H9 (cell line): ENCODE measurements around the gene UNC50. TPM values are rescaled to one million over a fixed set of nuclear protein-coding genes. Genes with fewer than 3 reads are reported as not detected.

Experiments used
- DNase-seq: peaks from one replicate; pipeline ENCODE4 v3.0.0-alpha.2; 2017
- H2AFZ ChIP-seq: one replicate; pipeline ENCODE4 v1.6.1; 2013; ENCODE audit warnings: mild to moderate bottlenecking, low read length, control low read depth, moderate library complexity
- H2AK5ac ChIP-seq: 2 replicates; pipeline ENCODE4 v1.6.1; 2013; ENCODE audit warnings: low read length, control low read depth, mixed read lengths; ENCODE audit not compliant: insufficient read length
- H2BK120ac ChIP-seq: one replicate; pipeline ENCODE4 v1.6.1; 2013; ENCODE audit warnings: low read depth, mild to moderate bottlenecking, low read length, control low read depth, inconsistent platforms; ENCODE audit not compliant: poor library complexity, severe bottlenecking
- H2BK12ac ChIP-seq: 2 replicates; pipeline ENCODE4 v1.6.1; 2013; ENCODE audit warnings: low read length, control low read depth, mixed read lengths, low read depth; ENCODE audit not compliant: insufficient read length
- H2BK15ac ChIP-seq: 2 replicates; pipeline ENCODE4 v1.6.1; 2013; ENCODE audit warnings: low read depth, low read length, control low read depth
- H2BK20ac ChIP-seq: one replicate; pipeline ENCODE4 v1.6.1; 2013; ENCODE audit warnings: low read depth, mild to moderate bottlenecking, low read length, control low read depth, inconsistent platforms; ENCODE audit not compliant: poor library complexity, severe bottlenecking
- H2BK5ac ChIP-seq: 2 replicates; pipeline ENCODE4 v1.6.1; 2013; ENCODE audit warnings: low read length, control low read depth, mixed read lengths; ENCODE audit not compliant: insufficient read length
- H3K14ac ChIP-seq: 2 replicates; pipeline ENCODE4 v1.6.1; 2013; ENCODE audit warnings: low read length, control low read depth; ENCODE audit not compliant: insufficient read depth
- H3K18ac ChIP-seq: 2 replicates; pipeline ENCODE4 v1.6.1; 2013; ENCODE audit warnings: low read depth, mild to moderate bottlenecking, mixed read lengths, low read length, control low read depth; ENCODE audit not compliant: insufficient read length
- H3K23ac ChIP-seq: 2 replicates; pipeline ENCODE4 v1.6.1; 2013; ENCODE audit warnings: low read length, control low read depth, mixed read lengths, low read depth; ENCODE audit not compliant: insufficient read length
- H3K23me2 ChIP-seq: 2 replicates; pipeline ENCODE4 v1.6.1; 2013; ENCODE audit warnings: low read depth, mild to moderate bottlenecking, mixed read lengths, low read length, control low read depth; ENCODE audit not compliant: insufficient read length, poor library complexity, severe bottlenecking
- H3K27ac ChIP-seq: 2 replicates; pipeline ENCODE4 v1.5.1; 2013; ENCODE audit warnings: low read length, control low read depth, mixed read lengths, low read depth; ENCODE audit not compliant: insufficient read length
- H3K27me3 ChIP-seq: 2 replicates; pipeline ENCODE4 v1.6.1; 2013; ENCODE audit warnings: low read length, control low read depth, inconsistent platforms; ENCODE audit not compliant: insufficient read depth
- H3K4ac ChIP-seq: 2 replicates; pipeline ENCODE4 v1.6.1; 2013; ENCODE audit warnings: low read depth, mild to moderate bottlenecking, control low read depth, inconsistent platforms, low read length, moderate library complexity
- H3K4me1 ChIP-seq: 2 replicates; pipeline ENCODE4 v1.6.1; 2013; ENCODE audit warnings: low read length, control low read depth, inconsistent platforms; ENCODE audit not compliant: insufficient read depth
- H3K4me2 ChIP-seq: 2 replicates; pipeline ENCODE4 v1.6.1; 2013; ENCODE audit warnings: low read length, control low read depth, mixed read lengths; ENCODE audit not compliant: insufficient read length, insufficient read depth
- H3K56ac ChIP-seq: 2 replicates; pipeline ENCODE4 v1.6.1; 2013; ENCODE audit warnings: low read depth, mild to moderate bottlenecking, mixed read lengths, low read length, control low read depth; ENCODE audit not compliant: insufficient read length
- H3K79me1 ChIP-seq: 2 replicates; pipeline ENCODE4 v1.6.1; 2013; ENCODE audit warnings: low read depth, mild to moderate bottlenecking, moderate library complexity, low read length, control low read depth, inconsistent platforms; ENCODE audit not compliant: insufficient read depth, poor library complexity, severe bottlenecking
- H3K79me2 ChIP-seq: 2 replicates; pipeline ENCODE4 v1.6.1; 2013; ENCODE audit warnings: low read length, control low read depth, inconsistent platforms; ENCODE audit not compliant: insufficient read depth
- H3K9ac ChIP-seq: 2 replicates; pipeline ENCODE4 v1.6.1; 2013; ENCODE audit warnings: low read length, control low read depth, mixed read lengths; ENCODE audit not compliant: insufficient read length; ENCODE audit errors: extremely low read depth
- H3K9me3 ChIP-seq: one replicate; pipeline ENCODE4 v1.6.1; 2013; ENCODE audit warnings: low read depth, low read length, inconsistent platforms; ENCODE audit not compliant: control insufficient read depth
- H3T11ph ChIP-seq: one replicate; pipeline ENCODE4 v1.6.1; 2013; ENCODE audit warnings: mild to moderate bottlenecking, low read length, control low read depth, inconsistent platforms
- H4K20me1 ChIP-seq: one replicate; pipeline ENCODE4 v1.6.1; 2013; ENCODE audit not compliant: control insufficient read depth, insufficient read length, insufficient read depth
- H4K5ac ChIP-seq: 2 replicates; pipeline ENCODE4 v1.6.1; 2013; ENCODE audit warnings: low read depth, mild to moderate bottlenecking, mixed read lengths, low read length, control low read depth; ENCODE audit not compliant: insufficient read length
- H4K8ac ChIP-seq: replicated peaks from 2 replicates; pipeline ENCODE4 v1.6.1; 2013; ENCODE audit warnings: low read length, control low read depth, mixed read lengths, low read depth; ENCODE audit not compliant: insufficient read length
- H4K91ac ChIP-seq: 2 replicates; pipeline ENCODE4 v1.6.1; 2013; ENCODE audit warnings: low read depth, mild to moderate bottlenecking, moderate library complexity, mixed read lengths, low read length, control low read depth; ENCODE audit not compliant: insufficient read length
- H3K27ac Mint-ChIP-seq, 3 experiments: 2 replicates in 2 of 3; 3 replicates in 1 of 3; pipeline ENCODE4 v1.8.0; 2020 to 2021; ENCODE audit warnings: mixed read lengths in 3 of 3, mild to moderate bottlenecking in 1 of 3, moderate library complexity in 1 of 3
- H3K27me3 Mint-ChIP-seq: 2 replicates; pipeline ENCODE4 v1.8.0; 2021; ENCODE audit warnings: low read depth, mild to moderate bottlenecking, moderate library complexity, mixed read lengths
- H3K36me3 Mint-ChIP-seq, 3 experiments: 2 replicates in 2 of 3; 3 replicates in 1 of 3; pipeline ENCODE4 v1.8.0; 2020 to 2021; ENCODE audit warnings: low read depth in 3 of 3, mixed read lengths in 3 of 3; ENCODE audit not compliant: insufficient read depth in 1 of 3
- H3K4me1 Mint-ChIP-seq, 2 experiments: 2 replicates each; pipeline ENCODE4 v1.8.0; 2020; ENCODE audit warnings: mixed read lengths in 2 of 2
- H3K4me3 Mint-ChIP-seq, 2 experiments: 2 replicates in 1 of 2; 3 replicates in 1 of 2; pipeline ENCODE4 v1.8.0; 2020 to 2021; ENCODE audit warnings: mild to moderate bottlenecking in 2 of 2, mixed read lengths in 2 of 2, moderate library complexity in 1 of 2
- H3K9me3 Mint-ChIP-seq, 2 experiments: 2 replicates in 1 of 2; 3 replicates in 1 of 2; pipeline ENCODE4 v1.8.0; 2020; ENCODE audit warnings: mild to moderate bottlenecking in 2 of 2, mixed read lengths in 2 of 2, moderate library complexity in 1 of 2
- CTCF ChIP-seq: fragments of 200-600 bp; sonication (generic); conservative IDR thresholded peaks from 3 replicates; pipeline ENCODE4 v1.8.0; 2021; ENCODE audit warnings: antibody characterized with exemption, mild to moderate bottlenecking
- WGBS: extraction: QIAGEN DNeasy Blood & Tissue Kit; methylation state at CpG from one replicate; pipeline ENCODE4 v1.1.7; 2013; ENCODE audit warnings: missing lambda C conversion rate, low lambda C conversion rate, mixed read lengths; ENCODE audit not compliant: insufficient read length; ENCODE audit errors: extremely low coverage; 5-methylcytosine and 5-hydroxymethylcytosine counted together
- total RNA-seq: library from RNA; stranded (reverse); gene quantifications from 2 replicates; pipeline ENCODE4 v1.2.1, GENCODE V29; 2021

Gene UNC50
- total RNA-seq, 1 experiment from 2014 or later, result 35.4 TPM

GRCh38 chr2:98607104-98607503 lies 1.3 kb upstream of the UNC50 start:
- WGBS, result no CpG with 5 or more reads among the region's 6 CpGs
- no peak overlapping the region for H3K4ac ChIP-seq
- no peak overlapping the region for H2BK15ac ChIP-seq
- H3K56ac ChIP-seq, result no peak overlapping the region
- no peaks in the 10 kb centered on the region; the same call in 1 of the 2 replicates for H3K4me1 ChIP-seq
- H2BK5ac ChIP-seq, result no peak overlapping the region
- H3K79me1 ChIP-seq, result peaks cover 7% of the 10 kb centered on the region
- H3K14ac ChIP-seq, result no peak overlapping the region; the same call in 1 of the 2 replicates
- DNase-seq, result no peak
- H3K79me2 ChIP-seq, result peaks cover 15% of the 10 kb centered on the region; the same call in 1 of the 2 replicates
- Mint-ChIP-seq H3K27me3 (no peaks in the 10 kb centered on the region), H3K36me3 (peaks cover 4 to 40% (median 36%) of the 10 kb centered on the region in 3 experiments; a peak in 6 of 7 replicates), H3K27ac (no peak overlapping the region), H3K4me3 (peak overlapping the region; percentile 85 to 86), H3K4me1 (peaks cover 18 to 21% of the 10 kb centered on the region in 2 experiments), H3K9me3 (no peaks in the 10 kb centered on the region)
- H4K8ac ChIP-seq, result no peak overlapping the region
- TF ChIP-seq CTCF, result no peak
- H4K20me1 ChIP-seq, result peaks cover 4% of the 10 kb centered on the region
- no peak overlapping the region for H3K18ac ChIP-seq
- no peak overlapping the region for H4K91ac ChIP-seq
- no peak overlapping the region for H4K5ac ChIP-seq
- no peak overlapping the region for H3K27ac ChIP-seq
- H2AFZ ChIP-seq, result no peak overlapping the region
- no peak overlapping the region for H2BK120ac ChIP-seq
- no peak overlapping the region for H2BK20ac ChIP-seq
- peak overlapping the region; percentile 86 for H3K9ac ChIP-seq
- H3K23me2 ChIP-seq, result peaks cover 14% of the 10 kb centered on the region
- no peak overlapping the region for H2AK5ac ChIP-seq
- H3K23ac ChIP-seq, result no peak overlapping the region
- H3T11ph ChIP-seq, result no peak overlapping the region
- H3K9me3 ChIP-seq, result no peaks in the 10 kb centered on the region
- peak overlapping the region; percentile 97 for H3K4me2 ChIP-seq
- no peaks in the 10 kb centered on the region for H3K27me3 ChIP-seq
- no peak overlapping the region for H2BK12ac ChIP-seq
